Measurements from ENCODE around the gene RPL4.

The RPL4 gene

GRCh38 chr15:66477011-66477410 is 27.6 kb downstream of the RPL4 start:
- TF ChIP-seq TAF1 (IDR thresholded peaks at IDR 0.05; ENCODE audit: borderline replicate concordance, insufficient read depth, low read length) (no peak), FOXP2 (optimal IDR thresholded peaks at IDR 0.05; ENCODE audit: borderline replicate concordance, extremely low read depth, extremely low read length, insufficient read depth) (no peak), SIN3A (IDR thresholded peaks at IDR 0.05; ENCODE audit: borderline replicate concordance, insufficient read depth, low read length) (no peak), POLR2AphosphoS5 (IDR thresholded peaks at IDR 0.05; ENCODE audit: low read depth, low read length) (no peak)
- TF ChIP-seq, protein P1, sequence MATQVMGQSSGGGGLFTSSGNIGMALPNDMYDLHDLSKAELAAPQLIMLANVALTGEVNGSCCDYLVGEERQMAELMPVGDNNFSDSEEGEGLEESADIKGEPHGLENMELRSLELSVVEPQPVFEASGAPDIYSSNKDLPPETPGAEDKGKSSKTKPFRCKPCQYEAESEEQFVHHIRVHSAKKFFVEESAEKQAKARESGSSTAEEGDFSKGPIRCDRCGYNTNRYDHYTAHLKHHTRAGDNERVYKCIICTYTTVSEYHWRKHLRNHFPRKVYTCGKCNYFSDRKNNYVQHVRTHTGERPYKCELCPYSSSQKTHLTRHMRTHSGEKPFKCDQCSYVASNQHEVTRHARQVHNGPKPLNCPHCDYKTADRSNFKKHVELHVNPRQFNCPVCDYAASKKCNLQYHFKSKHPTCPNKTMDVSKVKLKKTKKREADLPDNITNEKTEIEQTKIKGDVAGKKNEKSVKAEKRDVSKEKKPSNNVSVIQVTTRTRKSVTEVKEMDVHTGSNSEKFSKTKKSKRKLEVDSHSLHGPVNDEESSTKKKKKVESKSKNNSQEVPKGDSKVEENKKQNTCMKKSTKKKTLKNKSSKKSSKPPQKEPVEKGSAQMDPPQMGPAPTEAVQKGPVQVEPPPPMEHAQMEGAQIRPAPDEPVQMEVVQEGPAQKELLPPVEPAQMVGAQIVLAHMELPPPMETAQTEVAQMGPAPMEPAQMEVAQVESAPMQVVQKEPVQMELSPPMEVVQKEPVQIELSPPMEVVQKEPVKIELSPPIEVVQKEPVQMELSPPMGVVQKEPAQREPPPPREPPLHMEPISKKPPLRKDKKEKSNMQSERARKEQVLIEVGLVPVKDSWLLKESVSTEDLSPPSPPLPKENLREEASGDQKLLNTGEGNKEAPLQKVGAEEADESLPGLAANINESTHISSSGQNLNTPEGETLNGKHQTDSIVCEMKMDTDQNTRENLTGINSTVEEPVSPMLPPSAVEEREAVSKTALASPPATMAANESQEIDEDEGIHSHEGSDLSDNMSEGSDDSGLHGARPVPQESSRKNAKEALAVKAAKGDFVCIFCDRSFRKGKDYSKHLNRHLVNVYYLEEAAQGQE (IDR thresholded peaks at IDR 0.05; ENCODE audit: insufficient read depth in 1 of 2, low read depth in 2 of 2, low read length in 2 of 2) = no peak

- no peak for TF ChIP-seq SIN3A (IDR thresholded peaks at IDR 0.05; ENCODE audit: borderline replicate concordance, insufficient read depth, low read length)
- TF ChIP-seq FOXP2 (optimal IDR thresholded peaks at IDR 0.05; ENCODE audit: borderline replicate concordance, extremely low read depth, extremely low read length, insufficient read depth) = no peak
- TF ChIP-seq POLR2AphosphoS5 (IDR thresholded peaks at IDR 0.05; ENCODE audit: low read depth, low read length) = no peak
- TF ChIP-seq, protein P1 (IDR thresholded peaks at IDR 0.05; ENCODE audit: insufficient read depth in 1 of 2, low read depth in 2 of 2, low read length in 2 of 2) = no peak
- TF ChIP-seq TAF1 (IDR thresholded peaks at IDR 0.05; ENCODE audit: borderline replicate concordance, insufficient read depth, low read length) = no peak
These were observed 28.1 kb downstream of the RPL4 start for GRCh38 chr15:66476535-66476934.

- TF ChIP-seq TAF1 (IDR thresholded peaks at IDR 0.05; ENCODE audit: borderline replicate concordance, insufficient read depth, low read length) (no peak), SIN3A (IDR thresholded peaks at IDR 0.05; ENCODE audit: borderline replicate concordance, insufficient read depth, low read length) (no peak), FOXP2 (optimal IDR thresholded peaks at IDR 0.05; ENCODE audit: borderline replicate concordance, extremely low read depth, extremely low read length, insufficient read depth) (no peak), POLR2AphosphoS5 (IDR thresholded peaks at IDR 0.05; ENCODE audit: low read depth, low read length) (no peak)
- TF ChIP-seq, protein P1 (IDR thresholded peaks at IDR 0.05; ENCODE audit: insufficient read depth in 1 of 2, low read depth in 2 of 2, low read length in 2 of 2) = no peak
These were observed 29.7 kb downstream of the RPL4 start for GRCh38 chr15:66474963-66475362.

- no peak for TF ChIP-seq TAF1 (IDR thresholded peaks at IDR 0.05; ENCODE audit: borderline replicate concordance, insufficient read depth, low read length)
- no peak for TF ChIP-seq SIN3A (IDR thresholded peaks at IDR 0.05; ENCODE audit: borderline replicate concordance, insufficient read depth, low read length)
- TF ChIP-seq POLR2AphosphoS5 (IDR thresholded peaks at IDR 0.05; ENCODE audit: low read depth, low read length) = no peak
- no peak for TF ChIP-seq FOXP2 (optimal IDR thresholded peaks at IDR 0.05; ENCODE audit: borderline replicate concordance, extremely low read depth, extremely low read length, insufficient read depth)
- TF ChIP-seq, protein P1 (IDR thresholded peaks at IDR 0.05; ENCODE audit: insufficient read depth in 1 of 2, low read depth in 2 of 2, low read length in 2 of 2) = no peak
These were observed 30.5 kb downstream of the RPL4 start for GRCh38 chr15:66474135-66474534.
